Type B pancreatic cell (in vitro differentiated cells): Measurements from ENCODE around the gene NEU2. TPM values are rescaled to one million over a fixed set of nuclear protein-coding genes. Genes with fewer than 3 reads are reported as not detected.

Experiments used
- DNase-seq: peaks from one replicate; pipeline ENCODE4 v3.0.0; 2021; ENCODE audit warnings: mixed read lengths; ENCODE audit not compliant: unreplicated experiment; ENCODE audit errors: extremely low spot score
- H3K27ac Mint-ChIP-seq: 2 replicates; pipeline ENCODE4 v1.8.0; 2021; ENCODE audit warnings: mild to moderate bottlenecking, mixed read lengths
- H3K27me3 Mint-ChIP-seq: 2 replicates; pipeline ENCODE4 v1.8.0; 2021; ENCODE audit warnings: mixed read lengths
- H3K36me3 Mint-ChIP-seq: 2 replicates; pipeline ENCODE4 v1.8.0; 2021; ENCODE audit warnings: mixed read lengths
- H3K4me1 Mint-ChIP-seq: one replicate; pipeline ENCODE4 v1.8.0; 2021; ENCODE audit warnings: mixed read lengths; ENCODE audit not compliant: unreplicated experiment
- H3K4me3 Mint-ChIP-seq: 2 replicates; pipeline ENCODE4 v1.8.0; 2021; ENCODE audit warnings: mild to moderate bottlenecking, mixed read lengths
- H3K9me3 Mint-ChIP-seq: 2 replicates; pipeline ENCODE4 v1.8.0; 2021; ENCODE audit warnings: mixed read lengths
- CTCF ChIP-seq: fragments of 200-600 bp; sonication (generic); conservative IDR thresholded peaks from 2 replicates; pipeline ENCODE4 v1.5.0; 2021; ENCODE audit warnings: antibody characterized with exemption, mild to moderate bottlenecking
- total RNA-seq: library from RNA; stranded (reverse); gene quantifications from 2 replicates; pipeline ENCODE4 v1.2.1, GENCODE V29; 2021; ENCODE audit warnings: low replicate concordance

The NEU2 gene
- total RNA-seq, 1 donor from 2014 or later = not detected

- Mint-ChIP-seq H3K36me3 (no peaks in the 10 kb centered on the region), H3K27ac (no peak overlapping the region), H3K4me3 (no peak overlapping the region), H3K9me3 (no peaks in the 10 kb centered on the region), H3K4me1 (peaks cover 4% of the 10 kb centered on the region), H3K27me3 (peaks cover 21% of the 10 kb centered on the region)
- no peak for TF ChIP-seq CTCF
- no peak for DNase-seq
Observed at GRCh38 chr2:233058717-233059546, 26.5 kb downstream of the NEU2 start.

- H3K36me3 Mint-ChIP-seq = no peaks in the 10 kb centered on the region
- no peak overlapping the region for H3K27ac Mint-ChIP-seq
- peaks cover 16% of the 10 kb centered on the region for H3K27me3 Mint-ChIP-seq
- H3K4me1 Mint-ChIP-seq = peaks cover 4% of the 10 kb centered on the region
- no peak for TF ChIP-seq CTCF
- H3K4me3 Mint-ChIP-seq = no peak overlapping the region
- H3K9me3 Mint-ChIP-seq = no peaks in the 10 kb centered on the region
- DNase-seq = no peak
Observed at GRCh38 chr2:233059547-233059796, 27.0 kb downstream of the NEU2 start.

- Mint-ChIP-seq H3K27ac (no peak within 1 kb of the TSS), H3K9me3 (no peaks in the 10 kb centered on the region), H3K4me1 (peaks cover 4% of the 10 kb centered on the region), H3K4me3 (no peak within 1 kb of the TSS), H3K36me3 (no peaks in the 10 kb centered on the region), H3K27me3 (peaks cover 11% of the 10 kb centered on the region)
- no peak for TF ChIP-seq CTCF
- DNase-seq = no peak
Observed at GRCh38 chr2:233059797-233060500, 27.5 kb downstream of the NEU2 start, which contains the start of gene INPP5D. Gene INPP5D (plus strand): TSS chr2:233060342. CDS start chr2:233060479, 137 bp downstream.

GRCh38 chr2:233060501-233060979, 28.1 kb downstream of the NEU2 start:
- TF ChIP-seq CTCF = no peak
- Mint-ChIP-seq H3K27ac (no peak overlapping the region), H3K36me3 (no peaks in the 10 kb centered on the region), H3K9me3 (no peaks in the 10 kb centered on the region), H3K27me3 (peaks cover 5% of the 10 kb centered on the region), H3K4me1 (peaks cover 4% of the 10 kb centered on the region), H3K4me3 (no peak overlapping the region)
- DNase-seq = no peak

- H3K27me3 Mint-ChIP-seq = no peaks in the 10 kb centered on the region
- no peak overlapping the region for H3K4me3 Mint-ChIP-seq
- no peaks in the 10 kb centered on the region for H3K9me3 Mint-ChIP-seq
- no peak for DNase-seq
- TF ChIP-seq CTCF = no peak
- H3K4me1 Mint-ChIP-seq = peaks cover 4% of the 10 kb centered on the region
- H3K36me3 Mint-ChIP-seq = no peaks in the 10 kb centered on the region
- no peak overlapping the region for H3K27ac Mint-ChIP-seq
Observed at GRCh38 chr2:233060980-233061590, 28.6 kb downstream of the NEU2 start.
